Endothelial cell of hepatic sinusoid (primary cell): ENCODE data around the gene SOHLH1.

Experiments
- in situ Hi-C: cut with HindIII; loops from 2 replicates; pipeline ENCODE4 v1.10.0; 2017; ENCODE audit warnings: low sequenced_read_pairs

The SOHLH1 gene

DNA sequence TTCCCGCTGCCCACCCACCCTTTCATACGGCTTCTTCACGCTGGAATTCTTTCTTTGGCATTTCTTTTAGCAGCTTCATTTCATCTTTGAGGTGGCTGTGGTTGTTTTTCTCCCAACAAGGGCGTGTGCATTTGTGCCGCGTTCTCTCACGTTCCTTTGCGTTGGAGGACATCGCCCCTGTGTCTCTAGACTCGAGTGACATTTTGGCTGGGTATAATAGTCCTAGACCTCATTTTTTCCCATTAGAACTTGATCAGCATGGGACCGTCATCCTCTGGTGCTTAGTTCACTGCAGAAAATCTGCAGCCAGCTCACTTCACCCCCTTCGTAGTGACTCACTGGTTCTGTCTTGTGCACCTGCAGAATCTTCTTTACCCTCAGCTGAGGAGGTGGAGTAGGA is 32.2 kb upstream of the SOHLH1 start:
- in situ Hi-C loops: no loop called here

GRCh38 chr9:135729480-135729879 is 30.2 kb upstream of the SOHLH1 start:
- in situ Hi-C loops: no loop called here

DNA sequence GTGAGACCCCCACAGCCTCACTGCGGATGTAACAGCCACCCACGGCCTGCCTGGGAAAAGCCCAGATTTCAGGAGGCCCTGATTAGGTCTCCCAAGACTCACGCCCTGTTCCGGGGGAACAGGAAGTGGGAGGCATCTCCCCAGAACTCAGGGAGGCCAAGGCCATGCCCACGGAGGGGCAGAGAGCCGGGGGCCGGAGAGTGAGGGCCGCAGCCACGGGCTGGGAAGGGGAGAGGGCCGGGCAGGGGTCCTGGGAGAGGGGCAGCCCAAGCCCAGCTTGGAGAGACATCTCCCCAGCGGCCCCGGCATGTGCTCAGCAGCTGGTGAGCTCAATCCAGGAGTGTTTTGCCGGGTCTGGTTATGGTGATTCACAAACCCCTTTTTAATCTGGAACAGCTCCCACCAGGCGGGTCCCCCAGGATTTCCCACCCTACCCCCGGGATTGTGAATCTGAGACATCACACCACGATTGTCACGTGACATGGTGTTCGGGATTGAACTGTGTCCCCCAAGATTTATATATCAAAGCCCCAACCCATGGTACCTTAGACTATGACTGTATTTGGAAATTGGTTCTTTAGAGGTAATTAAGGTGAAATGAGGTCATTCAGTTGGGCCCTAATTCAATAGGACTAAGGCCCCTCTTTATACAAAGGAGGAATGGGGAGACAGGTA is 29.3 kb upstream of the SOHLH1 start:
- in situ Hi-C loops: no loop called here

GRCh38 chr9:135727257-135727875 is 28.1 kb upstream of the SOHLH1 start:
- in situ Hi-C loops: no loop called here

- in situ Hi-C loops: no loop called here
Observed at GRCh38 chr9:135726138-135726853, 27.0 kb upstream of the SOHLH1 start.

- in situ Hi-C loops: no loop called here
Observed at GRCh38 chr9:135724186-135724787, 25.0 kb upstream of the SOHLH1 start.

DNA sequence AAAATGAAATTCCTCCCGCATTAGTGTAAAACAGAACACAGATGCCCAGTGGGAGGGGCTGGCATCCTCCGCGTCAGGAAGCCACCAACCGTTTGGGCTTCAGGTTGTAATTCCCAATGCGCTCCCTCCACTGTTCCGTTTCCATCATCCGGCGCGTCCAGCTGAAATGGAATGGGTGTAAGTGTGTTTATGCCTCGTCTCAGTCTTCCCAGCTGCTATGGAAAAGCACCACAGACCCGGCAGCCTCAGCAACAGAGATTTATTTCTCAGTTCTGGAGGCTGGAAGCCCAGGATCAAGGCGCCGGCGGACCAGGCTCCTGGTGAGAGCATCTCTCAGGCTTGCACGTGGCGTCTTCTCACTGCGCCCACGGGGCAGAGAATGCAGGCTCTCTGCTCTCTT is 23.1 kb upstream of the SOHLH1 start:
- in situ Hi-C loops: no loop called here

- in situ Hi-C loops: loop anchor here (5.0 to 10.0 kb wide), 10 partner anchors 38 to 707 kb away; no protein-coding TSS in a partner anchor
Observed at GRCh38 chr9:135719472-135719871, 20.2 kb upstream of the SOHLH1 start.

DNA sequence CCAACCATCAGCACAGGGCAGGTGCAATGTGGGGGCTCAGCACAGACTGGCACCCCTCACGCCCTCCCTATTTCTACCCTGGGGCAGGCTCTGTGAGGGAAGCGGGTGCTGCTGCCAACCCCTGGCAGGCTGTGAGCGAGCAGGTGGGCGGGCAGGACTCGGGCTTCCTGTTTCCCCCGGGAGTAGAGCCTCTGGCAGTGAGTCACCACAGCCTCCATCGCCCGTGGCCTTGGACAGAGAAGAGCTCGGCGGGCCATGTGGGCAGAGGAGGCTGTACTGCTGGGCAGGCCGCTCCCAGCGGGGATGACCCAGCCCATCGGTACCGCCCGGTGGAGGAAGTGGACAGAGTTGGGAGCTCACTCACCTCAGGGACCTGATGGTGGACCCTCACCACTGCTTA is 19.3 kb upstream of the SOHLH1 start:
- in situ Hi-C loops: loop anchor here (5.0 to 10.0 kb wide), 10 partner anchors 39 to 706 kb away; no protein-coding TSS in a partner anchor

DNA sequence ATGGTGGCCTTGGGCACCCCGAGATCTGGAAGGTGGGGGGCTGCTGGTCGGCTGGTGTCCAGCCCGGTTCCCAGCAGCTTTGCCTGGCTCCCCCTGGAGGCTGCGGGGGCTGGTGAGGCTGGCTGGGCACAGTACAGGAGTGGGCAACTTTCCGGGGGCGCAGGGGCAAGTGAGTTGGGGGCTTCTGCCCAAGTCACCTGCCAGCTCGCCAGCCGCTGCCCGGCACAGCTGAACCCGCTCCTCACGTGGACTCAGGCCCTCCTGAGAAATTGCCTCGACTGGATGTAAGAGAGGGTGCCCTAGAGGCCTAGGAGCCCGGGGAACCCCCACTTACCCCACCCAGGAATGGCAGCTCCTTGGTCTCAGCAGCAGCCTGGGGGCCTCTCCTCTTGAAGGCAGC is 18.1 kb upstream of the SOHLH1 start:
- in situ Hi-C loops: loop anchor here (5.0 to 10.0 kb wide), 10 partner anchors 40 to 705 kb away; no protein-coding TSS in a partner anchor

DNA sequence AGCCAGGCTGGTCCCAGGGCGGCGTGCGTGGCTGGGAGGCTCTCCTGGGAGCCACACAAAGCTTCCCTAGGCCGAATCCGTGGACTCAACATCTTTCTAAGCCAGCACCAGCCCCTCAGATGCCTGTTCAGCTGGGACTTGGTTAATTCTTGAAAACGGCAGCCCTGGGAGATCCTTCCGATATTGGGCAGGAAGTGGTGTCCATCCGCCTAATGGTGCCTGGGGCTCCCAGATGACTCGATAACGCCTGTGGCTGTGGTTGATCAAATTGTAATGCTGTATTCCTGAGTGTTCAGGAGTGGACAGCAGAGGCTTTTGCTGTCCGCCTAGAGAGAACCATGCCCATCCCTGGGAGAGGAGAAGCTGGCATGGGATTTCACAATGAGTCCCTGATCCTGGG is 16.8 kb upstream of the SOHLH1 start:
- in situ Hi-C loops: loop anchor here (5.0 to 10.0 kb wide), 10 partner anchors 39 to 704 kb away; no protein-coding TSS in a partner anchor

- in situ Hi-C loops: loop anchor here (5.0 to 10.0 kb wide), 10 partner anchors 38 to 703 kb away; no protein-coding TSS in a partner anchor
Observed at GRCh38 chr9:135715056-135715595, 15.8 kb upstream of the SOHLH1 start.

- in situ Hi-C loops: loop anchor here (5.0 to 10.0 kb wide), 10 partner anchors 37 to 702 kb away; no protein-coding TSS in a partner anchor
Observed at GRCh38 chr9:135714242-135715055, 15.2 kb upstream of the SOHLH1 start.

- in situ Hi-C loops: loop anchor here (10.0 kb wide), 5 partner anchors 158 to 618 kb away; no protein-coding TSS in a partner anchor
Observed at GRCh38 chr9:135712613-135713295, 13.5 kb upstream of the SOHLH1 start.

DNA sequence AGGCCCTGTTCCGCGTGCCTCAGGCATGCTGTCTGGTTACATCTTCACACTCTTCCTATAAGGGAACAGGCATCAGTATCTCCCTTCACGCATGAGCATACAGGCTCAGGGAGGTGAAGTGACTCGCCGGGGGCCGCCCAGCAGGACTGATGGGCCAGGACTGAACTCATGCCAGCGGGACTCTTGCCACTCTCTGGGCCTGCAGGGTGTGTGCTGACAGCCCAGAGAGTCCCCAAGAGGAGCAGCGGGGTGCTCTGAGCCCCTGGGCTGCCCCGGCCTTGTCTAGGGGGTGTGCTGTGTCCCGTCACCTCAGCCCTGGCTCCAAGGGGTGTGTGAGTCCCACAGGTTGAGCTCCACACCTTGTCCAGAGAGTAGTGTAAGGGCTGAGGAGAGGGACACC is 12.6 kb upstream of the SOHLH1 start:
- in situ Hi-C loops: loop anchor here (10.0 kb wide), 5 partner anchors 157 to 617 kb away; no protein-coding TSS in a partner anchor

DNA sequence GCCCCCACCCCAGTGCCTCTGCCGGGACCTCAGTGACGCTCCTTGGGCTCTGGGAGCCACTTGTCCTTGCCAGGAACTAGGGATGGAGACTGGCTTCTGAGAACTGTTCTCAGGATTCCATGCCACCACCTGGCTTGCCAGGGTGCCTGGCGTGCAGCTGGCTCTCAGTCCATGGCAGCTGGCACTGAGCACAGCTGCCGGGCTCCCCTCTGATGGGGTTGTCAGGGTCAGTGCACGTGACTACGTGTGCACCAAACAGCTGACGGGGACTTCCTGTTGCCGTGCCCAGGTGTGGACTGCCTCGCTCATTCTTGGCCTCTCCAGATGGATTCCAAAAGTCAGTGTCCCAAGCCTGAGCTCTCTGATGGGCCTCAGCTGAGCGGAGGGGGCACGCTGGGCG is 12.1 kb upstream of the SOHLH1 start:
- in situ Hi-C loops: loop anchor here (10.0 kb wide), 5 partner anchors 157 to 617 kb away; no protein-coding TSS in a partner anchor

- in situ Hi-C loops: no loop called here
Observed at GRCh38 chr9:135708164-135708563, 8.9 kb upstream of the SOHLH1 start.

- in situ Hi-C loops: no loop called here
Observed at GRCh38 chr9:135707252-135708138, 8.2 kb upstream of the SOHLH1 start.
